ENCODE data around the gene KLHL26.

DNA sequence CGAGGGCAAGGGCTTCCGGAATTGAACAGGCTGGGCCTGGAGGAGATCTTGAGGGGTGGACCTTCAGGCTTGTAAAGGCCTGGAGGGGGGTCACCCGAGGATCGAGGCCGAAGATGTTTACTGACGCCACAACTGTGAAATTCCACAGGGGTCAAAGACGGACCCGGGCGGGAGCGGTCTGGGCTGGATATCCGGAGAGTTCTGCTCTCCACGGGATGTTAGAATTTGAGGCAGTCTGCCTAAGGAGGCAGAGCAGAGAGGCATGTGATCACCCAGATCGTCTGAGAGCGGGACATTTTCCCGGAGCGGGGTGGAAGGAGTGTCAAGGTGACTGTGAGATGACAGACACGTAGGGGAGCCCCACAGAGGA, 13.2 kb downstream of the KLHL26 start:
- TF ChIP-seq, protein P1, sequence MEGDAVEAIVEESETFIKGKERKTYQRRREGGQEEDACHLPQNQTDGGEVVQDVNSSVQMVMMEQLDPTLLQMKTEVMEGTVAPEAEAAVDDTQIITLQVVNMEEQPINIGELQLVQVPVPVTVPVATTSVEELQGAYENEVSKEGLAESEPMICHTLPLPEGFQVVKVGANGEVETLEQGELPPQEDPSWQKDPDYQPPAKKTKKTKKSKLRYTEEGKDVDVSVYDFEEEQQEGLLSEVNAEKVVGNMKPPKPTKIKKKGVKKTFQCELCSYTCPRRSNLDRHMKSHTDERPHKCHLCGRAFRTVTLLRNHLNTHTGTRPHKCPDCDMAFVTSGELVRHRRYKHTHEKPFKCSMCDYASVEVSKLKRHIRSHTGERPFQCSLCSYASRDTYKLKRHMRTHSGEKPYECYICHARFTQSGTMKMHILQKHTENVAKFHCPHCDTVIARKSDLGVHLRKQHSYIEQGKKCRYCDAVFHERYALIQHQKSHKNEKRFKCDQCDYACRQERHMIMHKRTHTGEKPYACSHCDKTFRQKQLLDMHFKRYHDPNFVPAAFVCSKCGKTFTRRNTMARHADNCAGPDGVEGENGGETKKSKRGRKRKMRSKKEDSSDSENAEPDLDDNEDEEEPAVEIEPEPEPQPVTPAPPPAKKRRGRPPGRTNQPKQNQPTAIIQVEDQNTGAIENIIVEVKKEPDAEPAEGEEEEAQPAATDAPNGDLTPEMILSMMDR (IDR thresholded peaks at IDR 0.05): no peak
- TF ChIP-seq ZFX (IDR thresholded peaks at IDR 0.05; ENCODE audit: borderline replicate concordance): no peak
